NCI-H1092 (cell line): ENCODE data around the gene CITED4.
"Not testable (repeated sequence)": the region's sequence is repeated elsewhere in the genome, so short reads cannot be mapped to it uniquely, and the experiment has no call there.

Source experiments
- DNase-seq: peaks from one replicate; lab custom pipeline; 2025; lab: John Stamatoyannopoulos, UW

The CITED4 gene

DNA sequence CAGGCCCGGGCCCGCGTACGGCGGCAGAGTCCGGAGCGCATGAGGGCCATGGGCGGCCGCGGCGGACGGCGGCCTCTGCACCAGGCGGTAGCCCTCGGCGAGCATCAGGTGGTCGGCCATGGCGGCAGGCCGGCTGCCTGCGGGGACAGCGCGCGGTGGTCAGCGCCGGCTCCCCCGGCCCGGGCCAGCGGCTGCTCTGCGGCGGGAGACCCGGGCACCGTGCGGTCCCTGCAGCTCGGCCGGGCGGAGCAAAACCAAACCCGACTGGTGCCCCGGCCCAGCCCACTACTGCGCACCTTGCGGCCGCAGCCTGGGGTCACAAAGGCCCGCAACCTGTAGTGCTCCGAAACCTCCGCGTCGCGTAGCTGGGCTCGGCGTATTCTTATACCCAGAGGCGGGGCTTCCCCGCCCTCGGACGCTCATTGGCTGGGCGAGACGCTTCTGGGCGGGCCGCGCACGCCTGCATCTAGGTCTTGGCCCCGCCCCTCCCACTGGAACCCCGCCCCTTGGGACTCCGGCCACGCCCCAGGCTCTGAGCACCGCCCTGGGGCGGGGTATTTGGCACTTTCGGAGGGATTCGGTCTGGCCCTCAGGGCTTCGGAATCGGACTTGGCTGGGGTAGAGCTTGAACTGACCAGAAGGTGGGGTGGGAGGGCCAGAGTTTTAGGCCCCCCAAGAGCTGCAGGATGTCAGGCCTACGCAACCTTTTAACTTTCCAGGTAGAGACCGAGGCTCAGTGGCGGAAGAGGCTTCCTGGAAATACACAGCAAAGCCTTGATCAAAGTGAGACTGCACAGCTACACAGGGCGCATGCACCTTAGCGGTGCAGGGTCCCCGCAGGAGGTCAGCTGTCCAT is at the start of gene CITED4:
Gene CITED4 (minus strand): TSS at position 356 of the 856 bp plus-strand sequence. CDS start 236 bp downstream, at position 120.
- peak; percentile 95 for DNase-seq

GRCh38 chr1:40911105-40911504 is 48.9 kb upstream of the CITED4 start:
- DNase-seq = no peak

DNA sequence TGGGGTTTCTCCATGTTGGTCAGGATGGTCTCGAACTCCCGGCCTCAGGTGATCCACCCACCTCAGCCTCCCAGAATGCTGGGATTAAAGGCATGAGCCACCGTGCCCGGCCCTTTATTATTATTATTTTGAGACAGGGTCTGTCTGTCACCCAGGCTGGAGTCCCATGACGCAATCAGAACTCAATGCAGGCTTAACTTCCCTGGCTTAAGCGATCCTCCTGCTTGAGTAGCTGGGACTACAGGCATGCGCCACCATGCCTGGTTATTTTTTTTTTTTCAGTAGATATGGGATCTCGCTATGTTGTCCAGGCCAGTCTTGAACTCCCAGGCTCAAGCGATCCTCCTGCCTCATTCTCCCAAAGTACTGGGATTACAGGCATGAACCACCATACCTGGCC is 47.1 kb upstream of the CITED4 start:
- no peak for DNase-seq

DNA sequence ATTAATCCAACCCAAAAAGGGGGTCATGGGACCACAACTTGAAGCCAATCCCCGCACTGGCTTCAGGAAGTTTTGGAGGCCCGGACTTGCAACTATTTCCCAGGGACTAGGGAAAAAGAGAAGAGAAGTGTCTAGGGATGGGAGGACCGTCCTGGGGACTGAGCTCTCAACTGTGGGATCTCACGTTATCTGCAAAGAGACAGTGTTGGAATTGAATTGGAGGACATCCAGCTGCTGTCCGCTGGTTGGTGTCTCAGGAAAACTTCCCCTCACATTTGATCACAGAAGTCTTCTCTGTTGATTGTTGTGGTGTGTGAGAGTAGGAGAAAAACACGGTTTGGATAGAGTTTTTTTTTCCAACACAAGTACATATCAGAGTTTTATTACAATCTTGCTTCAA is 46.2 kb upstream of the CITED4 start:
- DNase-seq = no peak

DNA sequence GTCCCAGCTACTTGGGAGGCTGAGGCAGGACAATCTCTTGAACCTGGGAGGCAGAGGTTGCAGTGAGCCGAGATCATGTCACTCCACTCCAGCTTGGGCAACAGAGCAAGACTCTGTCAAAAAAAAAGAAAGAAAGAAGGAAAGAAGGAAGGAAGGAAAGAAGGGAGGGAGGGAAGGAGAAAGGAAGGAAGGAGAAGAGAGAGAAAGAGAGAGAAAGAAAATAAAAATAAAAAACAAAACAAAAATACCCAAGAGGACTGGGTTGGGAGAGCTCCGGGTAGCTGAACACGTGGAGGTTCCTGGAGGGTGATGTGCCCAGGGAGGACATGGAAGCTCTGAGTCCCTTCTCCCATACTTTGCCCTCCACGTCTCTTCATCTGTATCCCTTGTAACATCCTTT is 45.7 kb upstream of the CITED4 start:
- no peak for DNase-seq

- no peak for DNase-seq
Observed at GRCh38 chr1:40906781-40907400, 44.7 kb upstream of the CITED4 start.

DNA sequence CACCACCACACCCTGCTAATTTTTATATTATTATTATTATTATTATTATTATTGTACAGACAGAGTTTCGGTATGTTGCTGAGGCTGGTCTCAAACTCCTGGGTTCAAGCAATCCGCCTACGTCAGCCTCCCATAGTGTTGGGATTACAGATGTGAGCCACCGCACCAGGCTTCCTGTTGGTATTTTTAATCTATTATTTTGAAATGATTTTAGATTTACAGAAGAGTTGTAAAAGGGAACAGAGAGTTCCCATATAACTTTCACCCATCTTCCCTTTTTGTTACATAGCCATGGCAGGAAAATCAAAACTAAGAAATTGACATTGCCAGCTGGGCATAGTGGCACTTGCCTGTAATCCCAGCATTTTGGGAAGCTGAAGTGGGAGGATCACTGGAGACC is 42.9 kb upstream of the CITED4 start:
- no peak for DNase-seq

DNA sequence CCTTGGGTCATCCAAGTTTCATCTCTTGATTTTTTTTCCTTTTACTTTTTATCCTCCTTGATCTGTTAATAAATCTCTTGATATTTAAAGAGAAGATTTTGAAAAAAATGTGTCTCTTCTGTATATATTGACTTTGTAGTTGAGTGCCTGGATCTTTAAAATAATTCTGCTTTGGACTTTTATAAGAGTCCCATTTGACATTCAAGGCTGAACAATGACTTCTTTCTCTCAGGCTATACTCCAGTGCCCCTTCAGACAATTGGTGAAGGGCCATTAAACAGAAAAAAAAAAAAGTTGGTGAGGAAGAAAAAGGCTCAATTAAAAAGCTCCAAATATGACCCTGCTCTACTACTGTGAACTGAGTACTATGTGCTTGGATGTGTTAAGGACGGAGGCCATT is 40.9 kb upstream of the CITED4 start:
- no peak for DNase-seq

GRCh38 chr1:40901886-40902852 is 40.0 kb upstream of the CITED4 start:
- no peak for DNase-seq

DNA sequence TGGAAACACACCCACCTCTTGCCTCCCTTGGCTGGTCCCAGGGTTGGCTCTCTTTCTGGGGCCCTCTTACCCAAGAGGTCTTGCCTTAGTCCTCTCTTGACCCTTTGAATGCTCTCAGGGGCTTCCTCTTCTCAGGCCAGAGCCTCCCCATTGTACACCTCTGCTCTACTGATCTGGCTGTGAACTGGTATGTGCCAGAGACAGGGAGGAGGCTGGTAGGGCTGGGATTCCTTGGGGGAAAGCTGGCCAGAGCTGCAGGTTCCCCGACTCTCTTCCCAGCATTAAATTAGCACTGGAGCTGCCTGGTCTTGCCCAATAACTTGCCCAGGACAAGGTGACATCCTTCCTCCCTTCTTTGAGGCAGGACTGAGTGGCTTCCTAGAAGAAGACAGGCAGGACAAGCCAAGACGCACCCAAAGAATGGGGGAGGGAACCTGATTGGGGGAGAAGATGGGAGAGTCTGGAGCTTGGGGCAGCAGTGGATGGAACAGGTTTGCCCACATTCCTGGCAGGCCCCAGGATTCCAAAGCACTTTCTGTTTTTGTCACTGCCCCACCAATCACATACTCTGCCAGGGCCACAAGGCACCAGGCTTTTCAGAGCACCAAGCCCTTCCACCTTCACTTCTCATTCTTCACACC is 37.2 kb upstream of the CITED4 start:
- no peak for DNase-seq

DNA sequence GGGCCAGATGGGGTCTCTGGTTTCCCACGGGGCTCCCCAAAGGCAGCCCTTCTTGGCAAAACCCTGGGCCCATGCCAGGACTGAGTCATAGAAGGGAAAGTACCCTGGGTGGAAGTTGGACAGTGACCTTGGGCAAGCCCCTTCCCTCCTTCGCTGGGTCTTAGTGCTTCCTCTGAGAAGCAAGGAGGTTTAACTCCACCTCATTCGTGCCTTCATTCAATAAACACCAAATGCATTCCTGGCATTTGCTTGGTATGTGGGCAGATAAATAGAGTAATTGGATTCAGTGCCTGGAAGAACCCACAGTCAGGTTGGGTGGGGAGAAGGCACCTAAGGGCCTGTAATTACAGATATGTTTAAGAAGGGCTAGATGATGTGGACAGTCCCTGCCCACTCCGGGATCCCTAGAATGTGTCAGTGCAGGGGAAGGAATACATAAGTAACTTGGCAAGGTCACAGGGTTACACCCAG is 36.3 kb upstream of the CITED4 start:
- DNase-seq = no peak

- DNase-seq = no peak
Observed at GRCh38 chr1:40897513-40897912, 35.4 kb upstream of the CITED4 start.

- DNase-seq = no peak
Observed at GRCh38 chr1:40896482-40896881, 34.3 kb upstream of the CITED4 start.

DNA sequence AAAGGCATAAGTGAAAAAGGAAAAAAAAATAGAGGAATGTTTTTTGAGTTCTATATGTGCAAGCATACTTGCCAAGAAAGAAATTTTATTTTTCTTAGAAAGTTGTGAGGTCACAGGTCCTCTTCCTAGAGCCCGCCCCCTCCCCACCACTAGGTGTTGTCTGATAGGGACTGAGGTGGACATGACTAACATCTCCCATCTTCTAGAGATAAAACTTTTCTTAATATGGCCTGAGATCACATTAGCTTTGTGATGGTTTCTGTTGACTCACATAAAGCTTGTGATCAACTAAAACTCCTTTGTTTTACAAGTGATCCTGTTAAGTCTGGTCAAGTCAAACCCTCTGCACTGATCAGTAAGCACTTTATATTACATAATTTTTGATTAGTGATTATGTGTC is 33.4 kb upstream of the CITED4 start:
- no peak for DNase-seq

DNA sequence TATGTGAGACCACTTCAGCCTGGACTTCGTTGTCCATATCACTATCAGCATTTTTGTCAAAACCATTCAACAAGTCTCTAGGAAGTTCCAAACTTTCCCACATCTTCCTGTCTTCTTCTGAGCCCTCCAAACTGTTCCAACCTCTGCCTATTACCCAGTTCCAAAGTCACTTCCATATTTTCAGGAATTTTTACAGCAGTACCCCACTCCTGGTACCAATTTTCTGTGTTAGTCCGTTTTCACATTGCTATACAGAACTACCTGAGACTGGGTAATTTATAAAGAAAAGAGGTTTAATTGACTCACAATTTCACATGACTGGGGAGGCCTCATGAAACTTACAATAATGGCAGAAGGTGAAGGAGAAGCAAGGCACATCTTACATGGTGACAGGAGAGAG is 32.7 kb upstream of the CITED4 start:
- DNase-seq = not testable (repeated sequence)

GRCh38 chr1:40894455-40894854 is 32.3 kb upstream of the CITED4 start:
- no peak for DNase-seq

- no peak for DNase-seq
Observed at GRCh38 chr1:40893946-40894345, 31.8 kb upstream of the CITED4 start.

- DNase-seq = no peak
Observed at GRCh38 chr1:40892354-40892753, 30.2 kb upstream of the CITED4 start.

GRCh38 chr1:40890771-40891170 is 28.6 kb upstream of the CITED4 start:
- no peak for DNase-seq

DNA sequence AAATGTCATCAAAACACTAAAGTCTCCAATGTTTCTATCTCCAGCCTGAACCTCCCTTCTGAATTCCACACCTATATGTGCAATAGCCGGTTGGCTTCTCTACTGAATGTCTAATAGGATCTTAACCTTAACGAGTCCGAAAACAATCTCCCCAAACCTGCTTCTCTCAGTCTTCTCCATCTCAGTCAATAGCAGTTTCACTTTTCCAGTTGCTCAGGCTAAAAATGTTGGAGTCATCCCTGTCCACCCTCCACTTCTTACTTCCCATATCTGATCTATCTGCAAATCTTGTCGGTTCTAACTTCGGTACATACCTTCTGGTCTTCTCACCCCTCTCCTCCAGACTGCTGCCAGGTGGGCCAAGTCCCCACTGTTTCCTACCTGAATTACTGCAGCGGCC is 25.5 kb upstream of the CITED4 start:
- DNase-seq = no peak

DNA sequence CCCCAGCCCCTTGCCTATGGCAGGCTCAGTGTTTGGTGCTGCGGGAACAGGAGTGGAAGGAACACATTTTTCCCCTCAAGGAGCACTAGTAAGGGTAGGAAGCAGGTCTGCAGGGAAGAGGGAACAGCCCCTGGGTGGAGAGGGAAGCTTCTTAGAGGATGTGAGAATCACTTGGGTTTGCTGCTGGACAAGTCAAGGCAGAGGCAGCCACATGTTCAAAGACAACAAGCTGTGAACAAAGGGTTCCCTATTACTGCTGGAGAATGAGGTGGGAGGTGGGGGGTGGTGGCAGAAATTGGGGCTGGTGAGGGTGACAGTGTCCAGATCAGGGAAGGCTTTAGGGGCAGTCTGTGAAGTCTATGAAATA is 24.8 kb upstream of the CITED4 start:
- no peak for DNase-seq
